SK-N-SH treated with all-trans-retinoic acid at 6 μM for 48 hours (cell line): Measurements from ENCODE around the gene SLC15A1.

ENCODE experiments used
- ARNTL ChIP-seq: fragments of 450-650 bp; formaldehyde crosslinking; IDR thresholded peaks from 2 replicates; pipeline ENCODE4 v1.5.0; 2020; ENCODE audit warnings: low read depth, mild to moderate bottlenecking, moderate library complexity, borderline replicate concordance
- CSDC2 ChIP-seq: fragments of 250-450 bp; sonication (Bioruptor Pico); IDR thresholded peaks from 2 replicates; pipeline ENCODE4 v1.5.0; 2020; ENCODE audit warnings: mild to moderate bottlenecking, moderate library complexity
- ESRRG ChIP-seq: fragments of 250-450 bp; sonication (Bioruptor Pico); IDR thresholded peaks from 2 replicates; pipeline ENCODE4 v1.6.1; 2021; ENCODE audit warnings: mild to moderate bottlenecking
- ZFP30 ChIP-seq: fragments of 450-650 bp; formaldehyde crosslinking; IDR thresholded peaks from 2 replicates; pipeline ENCODE4 v1.5.0; 2022; ENCODE audit warnings: mild to moderate bottlenecking, moderate library complexity
- ZNF70 ChIP-seq: fragments of 450-650 bp; formaldehyde crosslinking; IDR thresholded peaks from 2 replicates; pipeline ENCODE4 v1.5.0; 2020; ENCODE audit warnings: mild to moderate bottlenecking, moderate library complexity

GRCh38 chr13:98738993-98739392 lies 13.5 kb downstream of the SLC15A1 start:
- TF ChIP-seq ARNTL (CRISPR knock-in tag) (no peak), CSDC2 (CRISPR knock-in tag) (no peak), ZNF70 (CRISPR knock-in tag) (no peak), ZFP30 (CRISPR knock-in tag) (no peak), ESRRG (CRISPR knock-in tag) (no peak)
